ENCODE measurements around the gene CSNK1G2. TPM values are rescaled to one million over a fixed set of nuclear protein-coding genes. Genes with fewer than 3 reads are reported as not detected.

Gene CSNK1G2
- total RNA-seq, 4 donors from 2014 or later: 75.0 to 321 (median 140) TPM

DNA sequence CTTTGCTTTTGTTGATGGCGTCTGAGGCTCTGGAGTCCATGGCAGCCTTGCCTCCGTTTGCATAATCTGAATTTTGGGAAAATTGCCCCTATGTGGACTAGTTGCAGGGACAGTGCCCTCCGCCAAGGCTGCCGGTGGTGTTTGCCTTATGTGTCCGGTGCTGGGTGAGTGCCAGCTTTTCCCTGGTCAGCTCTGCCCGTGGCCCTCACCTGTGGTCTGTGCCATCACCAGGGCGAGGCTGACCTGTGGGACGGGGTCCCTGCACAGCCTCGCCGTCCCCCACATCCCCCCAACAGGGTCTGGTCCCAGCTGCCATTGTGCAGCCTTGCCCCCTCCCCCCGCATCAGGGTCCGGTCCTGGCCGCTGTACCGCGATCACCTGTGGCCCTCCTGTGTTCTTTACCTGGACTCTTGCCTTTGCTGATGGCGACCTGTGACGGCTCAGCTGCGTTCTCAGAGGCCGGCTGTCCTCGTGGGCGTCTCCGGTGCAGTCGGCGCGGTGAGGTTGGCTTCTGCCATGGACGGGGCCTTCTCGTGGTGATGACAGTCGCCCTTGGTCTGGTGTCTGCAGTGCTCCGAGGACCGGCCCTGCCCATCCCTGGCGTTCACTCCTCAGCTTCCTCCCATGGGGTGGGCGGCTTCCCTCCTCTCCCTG is 12.6 kb downstream of the CSNK1G2 start:
- in situ Hi-C loops (cut with MboI; ENCODE audit: low pct_ligation_motif_present in 1 of 4, low pct_unique_long_range_greater_than_20kb in 1 of 4, low sequenced_read_pairs in 3 of 4) (no loop called here), intact Hi-C loops (cut with DNase I; ENCODE audit: low total_unique reads) (no loop called here)
- no peak for DNase-seq
- Histone ChIP-seq H3K27ac (no peak overlapping the region), H3K27me3 (no peaks in the 10 kb centered on the region), H3K4me1 (peaks cover 0 to 5% (median 0%) of the 10 kb centered on the region in 4 donors), H3K9me3 (no peaks in the 10 kb centered on the region), H3K4me3 (no peak overlapping the region), H3K36me3 (no peaks in the 10 kb centered on the region)
- 89% methylated on average over 32 of the region's 32 CpGs; no CpG with 5 or more reads in 1 of the 2 donors for WGBS, 2 donors (ENCODE audit: low coverage in 1 of 2)
- TF ChIP-seq POLR2AphosphoS5 (IDR thresholded peaks at IDR 0.05) (no peak), EP300 (IDR thresholded peaks at IDR 0.05; ENCODE audit: low read depth) (no peak), POLR2A (IDR thresholded peaks at IDR 0.05) (no peak)
- TF ChIP-seq, protein P1, sequence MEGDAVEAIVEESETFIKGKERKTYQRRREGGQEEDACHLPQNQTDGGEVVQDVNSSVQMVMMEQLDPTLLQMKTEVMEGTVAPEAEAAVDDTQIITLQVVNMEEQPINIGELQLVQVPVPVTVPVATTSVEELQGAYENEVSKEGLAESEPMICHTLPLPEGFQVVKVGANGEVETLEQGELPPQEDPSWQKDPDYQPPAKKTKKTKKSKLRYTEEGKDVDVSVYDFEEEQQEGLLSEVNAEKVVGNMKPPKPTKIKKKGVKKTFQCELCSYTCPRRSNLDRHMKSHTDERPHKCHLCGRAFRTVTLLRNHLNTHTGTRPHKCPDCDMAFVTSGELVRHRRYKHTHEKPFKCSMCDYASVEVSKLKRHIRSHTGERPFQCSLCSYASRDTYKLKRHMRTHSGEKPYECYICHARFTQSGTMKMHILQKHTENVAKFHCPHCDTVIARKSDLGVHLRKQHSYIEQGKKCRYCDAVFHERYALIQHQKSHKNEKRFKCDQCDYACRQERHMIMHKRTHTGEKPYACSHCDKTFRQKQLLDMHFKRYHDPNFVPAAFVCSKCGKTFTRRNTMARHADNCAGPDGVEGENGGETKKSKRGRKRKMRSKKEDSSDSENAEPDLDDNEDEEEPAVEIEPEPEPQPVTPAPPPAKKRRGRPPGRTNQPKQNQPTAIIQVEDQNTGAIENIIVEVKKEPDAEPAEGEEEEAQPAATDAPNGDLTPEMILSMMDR (IDR thresholded peaks at IDR 0.05): no peak

DNA sequence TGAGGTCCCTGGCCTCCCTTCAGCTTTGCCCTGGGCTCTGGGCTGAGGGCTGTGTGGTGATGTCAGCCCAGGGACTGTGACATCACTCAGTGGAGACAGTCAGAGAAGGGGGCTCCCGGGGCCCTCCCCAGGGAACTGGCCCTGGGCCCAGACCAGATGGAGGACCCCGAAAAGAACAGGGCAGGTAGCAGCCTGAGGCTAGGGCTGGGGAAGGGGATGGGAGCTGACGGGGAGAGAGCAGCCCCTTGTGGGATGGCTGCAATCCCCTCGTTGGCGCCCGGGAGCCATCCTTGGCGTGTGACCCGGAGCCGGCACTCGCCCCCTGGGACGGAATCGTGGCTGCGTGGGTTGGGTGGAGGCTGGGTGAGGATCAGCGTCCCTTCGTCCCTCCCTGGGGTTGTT is 13.6 kb downstream of the CSNK1G2 start:
- in situ Hi-C loops (cut with MboI; ENCODE audit: low pct_ligation_motif_present in 1 of 4, low pct_unique_long_range_greater_than_20kb in 1 of 4, low sequenced_read_pairs in 3 of 4): no loop called here
- peaks cover 0 to 5% (median 0%) of the 10 kb centered on the region in 4 donors for H3K4me1 ChIP-seq
- intact Hi-C loops (cut with DNase I; ENCODE audit: low total_unique reads): no loop called here
- WGBS, 2 donors (ENCODE audit: low coverage in 1 of 2): 94% methylated on average over 15 of the region's 15 CpGs; no CpG with 5 or more reads in 1 of the 2 donors
- no peaks in the 10 kb centered on the region for H3K36me3 ChIP-seq
- H3K9me3 ChIP-seq: no peaks in the 10 kb centered on the region
- no peak overlapping the region for H3K4me3 ChIP-seq
- H3K27me3 ChIP-seq: no peaks in the 10 kb centered on the region
- no peak for DNase-seq
- no peak overlapping the region for H3K27ac ChIP-seq
- TF ChIP-seq EP300 (IDR thresholded peaks at IDR 0.05; ENCODE audit: low read depth): no peak
- no peak for TF ChIP-seq POLR2A (IDR thresholded peaks at IDR 0.05)
- TF ChIP-seq POLR2AphosphoS5 (IDR thresholded peaks at IDR 0.05): no peak
- TF ChIP-seq, protein P1 (IDR thresholded peaks at IDR 0.05): no peak

DNA sequence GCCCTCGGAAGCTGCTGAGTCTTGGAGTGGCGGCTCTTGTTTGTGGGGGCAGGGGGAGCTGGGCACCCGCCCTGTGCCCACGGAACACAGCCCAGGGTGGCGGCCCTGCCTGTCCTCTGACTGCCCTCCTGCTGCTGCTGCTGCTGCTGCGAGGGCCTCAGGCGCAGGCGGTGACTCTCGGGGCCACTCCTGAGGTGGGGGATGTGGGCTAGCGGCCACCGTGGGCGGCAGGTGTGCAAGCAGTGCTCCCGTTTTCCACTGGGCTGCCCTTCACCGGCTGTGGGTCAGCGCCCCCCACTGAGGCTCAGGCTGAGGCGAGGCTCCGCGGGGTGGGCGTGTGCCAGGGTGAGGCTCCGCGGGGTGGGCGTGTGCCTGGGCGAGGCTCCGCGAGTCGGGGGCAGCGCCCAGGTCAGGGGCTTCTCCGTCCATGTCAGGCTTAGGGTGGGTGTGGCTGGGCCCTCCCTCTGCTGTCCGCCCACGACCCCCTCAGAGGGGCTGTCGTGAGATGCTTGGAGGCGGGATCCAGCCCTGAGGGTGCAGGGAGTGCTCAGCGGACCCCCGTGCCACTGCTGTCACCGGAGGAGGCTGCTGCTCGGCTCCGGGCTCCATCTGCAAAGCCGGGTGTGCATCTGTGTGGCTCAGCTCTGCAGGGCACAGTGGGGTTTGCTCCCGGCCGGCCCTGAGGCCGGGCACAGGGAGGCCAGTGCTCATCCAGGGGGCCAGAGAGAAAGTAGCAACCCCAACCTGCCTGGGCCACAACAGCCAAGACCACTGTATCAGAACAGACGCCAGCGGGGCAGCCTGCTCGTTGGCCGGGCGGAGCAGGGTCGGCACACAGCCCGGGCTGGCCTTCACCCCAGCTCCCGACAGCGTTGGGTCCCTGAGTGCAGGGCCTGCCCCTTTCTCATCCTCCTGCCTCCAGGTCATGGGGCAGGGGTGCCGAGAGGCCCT is 14.5 kb downstream of the CSNK1G2 start:
- TF ChIP-seq POLR2AphosphoS5 (IDR thresholded peaks at IDR 0.05) (no peak), POLR2A (IDR thresholded peaks at IDR 0.05) (no peak), EP300 (IDR thresholded peaks at IDR 0.05; ENCODE audit: low read depth) (no peak)
- TF ChIP-seq, protein P1 (IDR thresholded peaks at IDR 0.05): no peak
- Histone ChIP-seq H3K4me3 (no peak overlapping the region), H3K9me3 (no peaks in the 10 kb centered on the region), H3K27me3 (no peaks in the 10 kb centered on the region), H3K27ac (no peak overlapping the region), H3K4me1 (peaks cover 0 to 5% (median 0%) of the 10 kb centered on the region in 4 donors), H3K36me3 (no peaks in the 10 kb centered on the region)
- WGBS, 2 donors (ENCODE audit: low coverage in 1 of 2): 79% methylated on average over 39 of the region's 51 CpGs; no CpG with 5 or more reads in 1 of the 2 donors
- DNase-seq: no peak
- intact Hi-C loops (cut with DNase I; ENCODE audit: low total_unique reads) (no loop called here), in situ Hi-C loops (cut with MboI; ENCODE audit: low pct_ligation_motif_present in 1 of 4, low pct_unique_long_range_greater_than_20kb in 1 of 4, low sequenced_read_pairs in 3 of 4) (no loop called here)

DNA sequence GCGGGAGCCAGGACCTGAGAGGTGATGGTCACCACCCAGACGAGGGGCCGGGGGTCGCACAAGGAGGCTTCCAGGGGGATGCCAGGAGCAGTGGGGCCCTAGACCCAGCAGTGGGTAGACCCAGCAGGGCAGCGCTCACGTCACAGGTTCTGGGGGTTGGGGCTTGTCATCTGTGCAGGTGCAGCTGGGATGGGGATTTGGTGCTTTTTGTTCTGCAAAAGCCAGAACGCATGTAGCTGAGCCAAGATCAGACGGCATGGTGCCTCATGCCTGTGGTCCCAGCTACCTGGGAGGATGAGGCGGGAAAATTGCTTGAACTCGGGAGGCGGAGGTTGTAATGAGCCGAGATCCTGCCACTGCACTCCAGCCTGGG is 15.1 kb downstream of the CSNK1G2 start:
- 88% methylated on average over 12 of the region's 12 CpGs; no CpG with 5 or more reads in 1 of the 2 donors for WGBS, 2 donors (ENCODE audit: low coverage in 1 of 2)
- intact Hi-C loops (cut with DNase I; ENCODE audit: low total_unique reads): no loop called here

More for the DNA sequence above, 15.1 kb downstream of the CSNK1G2 start:
- DNase-seq: no peak
- no peak overlapping the region for H3K27ac ChIP-seq
- H3K9me3 ChIP-seq: no peaks in the 10 kb centered on the region
- no peaks in the 10 kb centered on the region for H3K27me3 ChIP-seq
- H3K4me3 ChIP-seq: no peak overlapping the region
- in situ Hi-C loops (cut with MboI; ENCODE audit: low pct_ligation_motif_present in 1 of 4, low pct_unique_long_range_greater_than_20kb in 1 of 4, low sequenced_read_pairs in 3 of 4): no loop called here
- TF ChIP-seq POLR2A (IDR thresholded peaks at IDR 0.05) (no peak), EP300 (IDR thresholded peaks at IDR 0.05; ENCODE audit: low read depth) (no peak)
- no peaks in the 10 kb centered on the region for H3K36me3 ChIP-seq
- peaks cover 0 to 5% (median 0%) of the 10 kb centered on the region in 4 donors for H3K4me1 ChIP-seq
